ENCODE data around the gene SLX9.

- TF ChIP-seq CTCF (IDR thresholded peaks at IDR 0.05) (no peak), POLR2AphosphoS5 (IDR thresholded peaks at IDR 0.05) (no peak), POLR2A (IDR thresholded peaks at IDR 0.05) (no peak)
Observed at GRCh38 chr21:44934797-44935532, 4.9 kb upstream of the SLX9 start.

All from breast epithelium (tissue), 3 donors.